ENCODE results near the gene HERC5.

Gene HERC5

DNA sequence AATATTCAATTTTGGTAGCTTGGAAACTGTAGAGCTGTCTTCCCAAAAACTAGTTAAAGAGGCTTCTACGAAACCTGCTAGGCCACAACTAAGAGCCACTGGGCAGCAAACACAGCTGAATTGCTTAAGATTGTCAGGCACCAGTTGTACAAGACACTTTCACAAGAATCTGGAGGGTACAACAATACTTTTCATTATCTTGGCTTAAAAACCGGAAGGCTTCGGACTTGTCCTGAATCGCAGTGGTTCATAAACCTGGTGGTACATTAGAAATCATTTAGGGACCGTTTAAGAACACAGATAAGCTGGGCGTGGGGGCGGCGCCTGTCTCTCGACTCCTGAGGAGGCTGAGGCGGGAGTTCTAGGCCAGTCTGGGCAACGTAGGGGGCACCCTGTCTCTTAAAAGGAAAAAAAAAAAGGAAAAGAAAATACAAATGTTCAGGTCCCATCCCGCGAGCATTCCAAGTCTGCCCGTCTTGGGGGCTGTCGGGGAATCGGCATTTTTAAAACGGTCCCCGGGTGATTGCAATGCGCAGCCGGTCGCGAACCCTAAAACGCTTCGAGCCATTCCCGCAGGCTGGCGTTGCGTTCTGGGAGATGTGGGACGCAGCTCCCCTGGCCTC lies 65.9 kb downstream of the HERC5 start:
- DNase-seq (ENCODE audit: low read depth), result no peak

DNA sequence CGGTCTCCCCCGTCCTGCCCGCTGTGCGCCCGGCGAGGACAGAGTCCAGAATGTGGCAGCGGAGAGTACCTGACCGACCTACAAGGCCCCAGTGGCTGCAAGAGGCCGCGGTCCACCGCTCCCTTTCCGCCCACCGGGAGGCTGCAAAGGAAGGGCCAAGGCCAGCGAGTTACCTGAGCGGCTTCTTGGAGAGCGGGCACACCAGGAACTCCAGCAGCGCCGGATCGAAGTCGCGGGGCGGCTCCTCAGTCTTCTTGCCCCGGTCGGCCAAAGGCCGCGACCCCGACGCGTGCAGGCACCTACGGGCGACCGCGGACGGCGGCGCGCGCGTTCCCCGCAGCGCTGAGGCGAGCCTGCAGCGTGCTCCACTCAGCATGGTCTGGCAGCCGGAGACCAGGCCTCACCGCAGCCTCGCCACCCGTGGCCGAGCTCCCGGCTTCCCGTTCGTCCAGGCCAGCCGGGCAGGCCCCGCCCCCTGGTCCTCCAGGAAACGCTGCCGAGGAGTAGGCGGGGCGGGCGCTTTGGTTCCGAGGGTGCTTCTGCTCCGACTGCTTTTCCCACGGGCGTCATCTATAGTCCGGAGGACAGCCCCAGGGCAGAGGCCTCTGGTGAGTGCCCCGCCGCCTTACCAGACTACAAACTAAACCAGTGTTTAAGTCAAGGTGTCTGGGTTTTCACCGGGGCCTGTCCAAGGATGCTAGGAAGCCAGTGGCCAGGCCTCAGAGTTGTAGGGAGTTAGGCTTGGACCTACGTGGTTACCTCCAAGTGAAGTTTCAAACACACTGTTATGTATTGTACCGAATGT lies 66.6 kb downstream of the HERC5 start, which contains the start of gene PYURF:
Gene PYURF (minus strand): TSS at position 452 of the 805 bp plus-strand sequence. CDS start 76 bp downstream, at position 376.
- DNase-seq (ENCODE audit: low read depth), result peak; percentile 59

DNA sequence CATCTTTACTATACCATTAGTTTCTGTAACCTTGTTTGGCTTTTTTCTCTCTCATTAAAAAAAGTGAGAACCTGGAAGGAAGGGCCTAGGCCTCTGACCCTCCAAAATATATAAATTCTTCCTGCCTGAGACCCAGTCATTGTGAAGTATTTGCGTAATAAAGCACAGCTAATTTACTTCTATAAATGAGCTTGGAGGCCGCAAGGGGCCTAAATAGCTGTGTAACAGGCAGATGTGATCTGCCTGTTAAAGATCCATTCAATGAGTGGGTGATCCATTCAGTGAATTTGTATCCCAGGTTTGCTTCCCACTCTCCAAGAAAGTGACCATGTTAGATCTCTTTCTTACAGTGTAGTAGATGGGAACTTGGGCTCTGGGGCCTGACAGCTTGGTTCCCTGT lies 67.3 kb downstream of the HERC5 start:
- DNase-seq (ENCODE audit: low read depth), result no peak

- DNase-seq (ENCODE audit: low read depth), result no peak
Observed at GRCh38 chr4:88526221-88526815, 69.4 kb downstream of the HERC5 start.

- no peak for DNase-seq (ENCODE audit: low read depth)
Observed at GRCh38 chr4:88527787-88528186, 70.9 kb downstream of the HERC5 start.

DNA sequence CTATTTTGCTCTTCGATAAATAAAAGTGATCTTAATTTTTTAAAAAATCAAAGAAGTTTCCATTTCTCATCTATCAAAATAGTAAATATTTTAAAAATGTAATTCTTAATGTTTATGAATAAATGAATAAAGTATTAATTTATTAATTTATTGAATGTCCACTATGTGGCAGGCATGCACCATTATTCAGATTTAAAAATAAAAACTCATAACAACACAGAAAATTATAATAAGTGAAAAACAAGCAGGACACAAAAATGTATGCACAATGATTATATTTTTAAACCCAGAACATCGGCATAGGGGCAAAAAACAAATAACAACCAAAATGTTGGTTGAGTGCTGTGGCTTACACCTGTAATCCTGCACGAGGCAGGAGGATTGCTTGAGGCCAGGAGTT lies 71.9 kb downstream of the HERC5 start:
- DNase-seq (ENCODE audit: low read depth), result no peak

DNA sequence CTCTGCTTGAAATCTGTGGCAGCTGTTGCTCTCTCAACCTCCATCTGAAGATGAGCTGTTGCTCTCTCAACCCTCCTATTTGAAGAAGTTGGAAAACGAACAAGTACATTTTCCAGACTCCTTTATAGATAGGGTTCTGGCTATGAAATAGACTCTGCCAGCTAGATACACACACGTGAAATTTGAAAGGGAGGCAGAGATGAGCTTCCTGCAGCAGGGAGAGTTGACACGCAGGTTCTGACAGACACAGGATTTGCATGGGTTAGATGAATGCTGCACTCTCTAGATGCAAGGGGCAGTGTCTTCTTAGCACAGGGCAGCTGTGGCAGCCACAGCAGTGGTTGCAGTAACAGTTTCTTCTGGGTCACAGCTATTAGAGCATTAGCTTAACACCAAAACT lies 74.6 kb downstream of the HERC5 start:
- no peak for DNase-seq (ENCODE audit: low read depth)

GRCh38 chr4:88533088-88533790 lies 76.3 kb downstream of the HERC5 start:
- DNase-seq (ENCODE audit: low read depth), result no peak

DNA sequence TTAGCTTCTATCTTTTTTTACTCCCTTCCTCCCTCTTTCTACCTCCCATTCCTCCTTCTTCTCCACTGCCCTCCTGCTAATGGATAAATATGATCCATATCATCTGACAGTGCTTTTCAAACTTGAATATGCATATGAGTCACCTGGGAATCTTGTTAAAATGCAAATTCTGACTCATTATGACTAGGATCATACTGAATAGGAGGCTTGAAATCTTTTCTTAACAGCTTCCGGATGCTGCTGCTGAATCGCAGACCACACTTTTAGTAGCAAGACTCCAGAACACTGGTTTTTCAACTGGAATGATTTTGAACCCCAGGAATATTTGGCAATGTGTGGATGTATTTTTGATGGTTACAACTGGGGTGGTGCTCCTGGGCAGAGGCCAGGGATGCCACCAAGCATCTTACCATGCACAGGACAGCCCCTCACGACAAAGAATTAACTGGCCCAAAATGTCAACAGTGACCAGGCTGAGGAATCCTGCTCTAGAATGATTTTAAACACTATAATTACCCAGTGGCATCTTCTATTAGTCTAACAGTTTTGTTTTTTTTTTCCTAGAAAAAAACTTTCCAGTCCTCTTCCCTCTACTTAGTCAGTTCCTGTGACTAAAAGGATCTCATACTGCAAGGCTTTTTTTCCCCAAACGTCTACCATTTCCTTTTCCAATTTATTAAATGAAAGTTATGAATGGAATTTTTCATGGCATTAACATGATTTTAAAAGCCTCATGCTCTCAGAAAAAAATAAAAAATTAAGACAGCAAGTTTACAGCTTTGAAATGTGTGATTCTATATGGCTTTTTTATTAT lies 77.2 kb downstream of the HERC5 start:
- DNase-seq (ENCODE audit: low read depth), result no peak

- DNase-seq (ENCODE audit: low read depth), result no peak
Observed at GRCh38 chr4:88535090-88535755, 78.3 kb downstream of the HERC5 start.

- DNase-seq (ENCODE audit: low read depth), result no peak
Observed at GRCh38 chr4:88537709-88538108, 80.8 kb downstream of the HERC5 start.

DNA sequence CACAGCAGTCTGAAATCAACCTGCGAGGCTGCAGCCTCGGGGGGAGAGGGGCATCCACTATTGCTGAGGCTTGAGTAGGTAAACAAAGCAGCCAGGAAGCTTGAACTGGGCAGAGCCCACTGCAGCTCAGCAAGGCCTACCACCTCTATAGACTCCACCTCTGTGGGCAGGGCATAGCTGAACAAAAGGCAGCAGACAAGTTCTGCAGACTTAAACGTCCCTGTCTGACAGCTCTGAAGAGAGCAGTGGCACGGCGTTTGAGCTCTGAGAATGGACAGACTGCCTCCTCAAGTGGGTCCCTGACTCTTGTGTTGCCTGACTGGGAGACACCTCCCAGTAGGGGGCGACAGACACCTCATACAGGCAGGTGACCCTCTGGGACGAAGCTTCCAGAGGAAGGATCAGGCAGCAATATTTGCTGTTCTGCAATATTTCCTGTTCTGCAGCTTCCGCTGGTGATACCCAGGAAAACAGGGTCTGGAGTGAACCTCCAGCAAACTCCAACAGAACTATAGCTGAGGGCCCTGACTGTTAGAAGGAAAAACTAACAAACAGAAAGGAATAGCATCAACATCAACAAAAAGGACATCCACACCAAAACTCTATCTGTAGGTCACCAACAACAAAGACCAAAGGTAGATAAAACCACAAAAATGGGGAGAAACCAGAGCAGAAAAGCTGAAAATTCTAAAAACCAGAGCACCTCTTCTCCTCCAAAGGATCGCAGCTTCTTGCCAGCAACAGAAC lies 82.6 kb downstream of the HERC5 start:
- peak; percentile 60 for DNase-seq (ENCODE audit: low read depth)

DNA sequence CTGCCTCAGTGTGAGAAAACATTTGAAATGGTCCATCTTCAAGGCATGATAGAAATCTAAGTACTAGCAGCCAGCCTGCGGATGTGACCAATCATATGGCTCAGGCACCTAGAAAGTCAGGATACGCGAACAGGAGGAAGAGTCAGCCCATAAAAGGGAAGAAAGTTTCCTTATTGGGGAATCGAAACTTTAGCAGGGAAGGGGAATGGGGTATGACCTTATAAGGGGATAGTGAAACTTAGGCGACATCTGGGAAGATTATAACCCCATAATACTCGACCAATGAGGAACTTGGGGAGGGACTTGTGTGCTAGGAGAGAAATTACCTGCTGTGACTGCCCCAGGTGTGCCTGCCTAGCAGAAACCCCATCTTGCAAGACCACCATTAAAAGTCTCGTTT lies 92.9 kb downstream of the HERC5 start:
- no peak for DNase-seq (ENCODE audit: low read depth)

All from stimulated activated CD8-positive, alpha-beta memory T cell treated with anti-CD3 and anti-CD28 coated beads, Interleukin-12 subunit alpha, Interleukin-12 subunit beta, amount 100 ng/mL, for 1 hour (primary cell).